Colonic mucosa (tissue), 4 donors: ENCODE results near the gene DHDH. TPM values are rescaled to one million over a fixed set of nuclear protein-coding genes. Genes with fewer than 3 reads are reported as not detected.

Source experiments
- DNase-seq: peaks from one replicate; pipeline ENCODE4 v3.0.0-alpha.2; 2020
- H3K27ac ChIP-seq: fragments of 200-600 bp; one replicate; pipeline ENCODE4 v1.8.0; 2021
- H3K27me3 ChIP-seq: fragments of 200-600 bp; one replicate; pipeline ENCODE4 v1.8.0; 2021
- H3K36me3 ChIP-seq: fragments of 200-600 bp; one replicate; pipeline ENCODE4 v1.8.0; 2021
- H3K4me1 ChIP-seq: fragments of 200-600 bp; one replicate; pipeline ENCODE4 v1.8.0; 2021; ENCODE audit warnings: mild to moderate bottlenecking
- H3K4me3 ChIP-seq: fragments of 200-600 bp; one replicate; pipeline ENCODE4 v1.8.0; 2021
- H3K9ac ChIP-seq, 2 donors: one replicate each; pipeline ENCODE4 v1.7.0; 2013; ENCODE audit warnings: control low read depth in 2 of 2, low read depth in 2 of 2, low read length in 2 of 2
- H3K9me3 ChIP-seq: fragments of 200-600 bp; one replicate; pipeline ENCODE4 v1.8.0; 2021
- CTCF ChIP-seq: fragments of 200-600 bp; IDR thresholded peaks from one replicate; pipeline ENCODE4 v1.8.0; 2022; ENCODE audit warnings: antibody characterized with exemption, mild to moderate bottlenecking
- intact Hi-C: fragments of 100-400 bp; cut with DNase I; formaldehyde crosslinking; loops from one replicate; pipeline ENCODE4 v1.14.1; 2022
- total RNA-seq, 2 donors: library from RNA; stranded (reverse); fragmentation: NEBNext Ultra II Directional in 1 of 2; extraction: Animal tissue kit (Norgen Biotek cat#: 25700) in 1 of 2; gene quantifications; one replicate each; pipeline ENCODE4 v1.2.1, GENCODE V29; 2021
- donor health status: healthy.
- donor health status: DM: no; HTN: no; CAD: no.
- donor health status: DM: no; HTN: no; CAD: no.

The DHDH gene
- total RNA-seq, 2 donors from 2014 or later, result 1.5 TPM; not detected in 1

- no peak for DNase-seq
- H3K4me3 ChIP-seq, result no peak overlapping the region
These were observed 57.6 kb downstream of the DHDH start for GRCh38 chr19:48991011-48991609.

GRCh38 chr19:48991873-48992580, 58.5 kb downstream of the DHDH start:
- Histone ChIP-seq H3K9me3 (no peaks in the 10 kb centered on the region), H3K4me3 (peak overlapping the region; percentile 76), H3K9ac (peak overlapping the region; percentile 88 to 99), H3K4me1 (peaks cover 9% of the 10 kb centered on the region), H3K27me3 (no peaks in the 10 kb centered on the region), H3K27ac (peak overlapping the region; percentile 86), H3K36me3 (no peaks in the 10 kb centered on the region)
- intact Hi-C loops, result no loop called here
- DNase-seq, result peak; percentile 78
- no peak for TF ChIP-seq CTCF

More at GRCh38 chr19:48991011-48991609, 57.6 kb downstream of the DHDH start:
- TF ChIP-seq CTCF, result no peak
- intact Hi-C loops, result no loop called here
- peaks cover 9% of the 10 kb centered on the region for H3K4me1 ChIP-seq
- no peaks in the 10 kb centered on the region for H3K27me3 ChIP-seq
- H3K27ac ChIP-seq, result no peak overlapping the region
- H3K36me3 ChIP-seq, result no peaks in the 10 kb centered on the region
- no peak overlapping the region for H3K9ac ChIP-seq
- no peaks in the 10 kb centered on the region for H3K9me3 ChIP-seq

GRCh38 chr19:48992581-48993174, 59.2 kb downstream of the DHDH start:
- Histone ChIP-seq H3K36me3 (no peaks in the 10 kb centered on the region), H3K4me1 (peaks cover 9% of the 10 kb centered on the region), H3K27me3 (no peaks in the 10 kb centered on the region), H3K4me3 (peak overlapping the region; percentile 76), H3K9me3 (no peaks in the 10 kb centered on the region), H3K9ac (peak overlapping the region; percentile 88 to 99), H3K27ac (peak overlapping the region; percentile 86)
- DNase-seq, result peak; percentile 47
- intact Hi-C loops, result no loop called here
- no peak for TF ChIP-seq CTCF

GRCh38 chr19:48993175-48994034, 59.9 kb downstream of the DHDH start, which contains the start of the genes GYS1 and RUVBL2:
Gene GYS1, minus strand, starts transcription at chr19:48993309. Its CDS starts 197 bp downstream, at chr19:48993112.
Gene RUVBL2, plus strand, starts transcription at chr19:48993887. Its CDS starts 25 bp downstream, at chr19:48993912.
- H3K4me1 ChIP-seq, result peaks cover 9% of the 10 kb centered on the region
- H3K9ac ChIP-seq, result peak within 1 kb of the TSS; percentile 88 to 99
- no peaks in the 10 kb centered on the region for H3K9me3 ChIP-seq
- H3K36me3 ChIP-seq, result no peaks in the 10 kb centered on the region
- peak within 1 kb of the TSS; percentile 76 for H3K4me3 ChIP-seq
- H3K27ac ChIP-seq, result peak within 1 kb of the TSS; percentile 86
- DNase-seq, result peak; percentile 100
- peak; percentile 96 for TF ChIP-seq CTCF
- no peaks in the 10 kb centered on the region for H3K27me3 ChIP-seq
- intact Hi-C loops, result no loop called here

GRCh38 chr19:48994035-48994386, 60.5 kb downstream of the DHDH start:
- Histone ChIP-seq H3K27me3 (no peaks in the 10 kb centered on the region), H3K9ac (peak overlapping the region; percentile 59 to 99), H3K4me1 (peaks cover 9% of the 10 kb centered on the region), H3K27ac (peak overlapping the region; percentile 86), H3K9me3 (no peaks in the 10 kb centered on the region), H3K36me3 (no peaks in the 10 kb centered on the region), H3K4me3 (peak overlapping the region; percentile 76)
- no peak for TF ChIP-seq CTCF
- intact Hi-C loops, result no loop called here
- no peak for DNase-seq
